ENCODE data around the gene TOM1L1.
"Not testable (repeated sequence)": the region's sequence is repeated elsewhere in the genome, so short reads cannot be mapped to it uniquely, and the experiment has no call there.

Gene TOM1L1, protein sequence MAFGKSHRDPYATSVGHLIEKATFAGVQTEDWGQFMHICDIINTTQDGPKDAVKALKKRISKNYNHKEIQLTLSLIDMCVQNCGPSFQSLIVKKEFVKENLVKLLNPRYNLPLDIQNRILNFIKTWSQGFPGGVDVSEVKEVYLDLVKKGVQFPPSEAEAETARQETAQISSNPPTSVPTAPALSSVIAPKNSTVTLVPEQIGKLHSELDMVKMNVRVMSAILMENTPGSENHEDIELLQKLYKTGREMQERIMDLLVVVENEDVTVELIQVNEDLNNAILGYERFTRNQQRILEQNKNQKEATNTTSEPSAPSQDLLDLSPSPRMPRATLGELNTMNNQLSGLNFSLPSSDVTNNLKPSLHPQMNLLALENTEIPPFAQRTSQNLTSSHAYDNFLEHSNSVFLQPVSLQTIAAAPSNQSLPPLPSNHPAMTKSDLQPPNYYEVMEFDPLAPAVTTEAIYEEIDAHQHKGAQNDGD

DNA sequence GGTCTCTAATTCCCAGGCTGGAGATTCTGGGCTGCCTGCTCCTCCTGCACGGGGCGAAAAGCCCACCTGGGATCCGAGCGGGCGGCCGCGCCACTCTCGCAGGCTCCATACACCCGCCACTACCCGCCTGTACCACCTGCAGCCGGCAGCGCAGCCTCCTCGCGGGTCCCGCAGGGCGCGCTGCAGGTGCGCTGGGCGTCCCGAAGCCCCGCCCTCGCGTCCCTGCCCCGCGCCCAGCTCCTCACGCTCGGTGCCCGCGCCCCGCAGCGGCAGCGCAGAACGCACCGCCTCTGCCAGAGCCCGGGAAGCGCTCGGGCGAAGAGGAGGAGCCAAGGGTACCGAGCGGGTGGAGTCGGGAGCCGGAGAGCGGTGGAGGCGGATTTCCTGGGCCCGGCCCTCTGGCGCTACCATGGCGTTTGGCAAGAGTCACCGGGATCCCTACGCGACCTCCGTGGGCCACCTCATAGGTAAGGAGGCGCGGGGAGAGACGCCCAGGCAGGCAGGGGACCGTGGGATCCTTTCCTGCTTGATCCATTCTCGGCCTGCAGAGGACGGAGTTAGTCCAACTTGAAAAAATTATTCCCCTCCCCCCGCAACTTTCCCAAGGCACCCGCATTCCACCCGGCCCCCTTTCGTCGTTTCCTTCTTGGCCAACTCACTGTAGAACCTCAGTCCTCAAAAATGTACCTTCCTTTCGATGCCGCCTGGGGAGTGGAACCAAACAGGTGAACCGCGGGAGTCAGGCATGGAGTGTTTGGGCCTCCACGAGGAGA, at the start of gene TOM1L1:
TOM1L1 (plus strand) TSS at position 396 of the 773 bp plus-strand sequence; CDS start at position 410, 14 bp downstream.
- DNase-seq = no peak

DNA sequence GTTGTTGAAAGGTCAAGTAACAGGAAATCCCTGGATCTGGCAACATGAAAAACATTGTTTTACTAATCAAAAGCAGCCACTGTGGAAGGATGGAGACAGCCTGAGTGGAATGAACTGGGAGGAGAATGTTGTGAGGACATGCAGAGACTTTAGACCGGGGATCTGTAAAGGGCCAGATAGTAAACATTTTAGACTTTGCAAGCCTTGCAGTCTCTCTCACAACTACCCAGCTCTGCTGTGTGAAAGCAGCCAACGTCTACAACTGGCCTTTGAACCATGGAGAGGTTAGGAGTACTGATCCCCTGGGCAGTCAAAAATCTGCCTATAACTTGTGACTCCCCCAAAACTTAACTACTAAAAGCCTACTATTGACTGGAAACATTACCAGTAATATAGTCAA, 41.5 kb upstream of the TOM1L1 start:
- DNase-seq = no peak

DNA sequence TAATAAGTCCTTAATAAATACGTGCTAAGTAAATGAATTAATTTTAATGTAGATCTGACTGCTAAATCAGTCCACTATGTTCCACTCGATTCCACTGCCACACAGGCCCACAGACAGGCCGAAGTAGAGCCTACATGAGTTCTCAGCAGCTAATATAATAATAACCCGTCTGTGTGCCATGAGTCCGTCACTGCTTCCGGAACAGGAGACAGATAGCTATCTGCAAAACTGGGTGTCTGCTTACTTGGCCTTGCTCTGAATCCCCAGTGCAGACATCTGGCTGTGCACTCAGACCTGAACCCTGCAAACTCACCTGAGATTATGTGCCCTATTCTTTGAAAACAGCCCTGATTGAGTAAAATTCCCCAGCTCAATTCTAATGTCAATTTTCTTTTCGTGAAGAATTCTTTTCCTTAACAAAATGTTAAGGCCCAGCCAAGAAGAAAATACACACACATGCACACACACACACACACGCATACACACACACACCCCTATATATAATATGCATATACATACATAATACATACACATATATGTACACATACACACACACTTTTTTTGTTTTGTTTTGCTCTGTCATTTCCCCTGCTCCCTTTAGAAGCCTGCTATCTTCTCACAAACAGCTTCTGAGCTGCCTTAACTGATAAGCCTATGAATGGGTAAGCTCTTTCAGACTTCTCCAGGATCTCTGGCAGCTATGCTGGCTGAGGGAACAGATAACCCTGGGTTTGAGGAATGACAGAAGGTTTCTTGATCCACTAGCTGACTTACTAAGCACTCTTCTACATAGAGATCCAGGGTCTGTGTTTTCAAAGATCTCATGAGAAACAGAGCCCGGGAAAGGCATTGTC, 39.8 kb upstream of the TOM1L1 start:
- DNase-seq = no peak

DNA sequence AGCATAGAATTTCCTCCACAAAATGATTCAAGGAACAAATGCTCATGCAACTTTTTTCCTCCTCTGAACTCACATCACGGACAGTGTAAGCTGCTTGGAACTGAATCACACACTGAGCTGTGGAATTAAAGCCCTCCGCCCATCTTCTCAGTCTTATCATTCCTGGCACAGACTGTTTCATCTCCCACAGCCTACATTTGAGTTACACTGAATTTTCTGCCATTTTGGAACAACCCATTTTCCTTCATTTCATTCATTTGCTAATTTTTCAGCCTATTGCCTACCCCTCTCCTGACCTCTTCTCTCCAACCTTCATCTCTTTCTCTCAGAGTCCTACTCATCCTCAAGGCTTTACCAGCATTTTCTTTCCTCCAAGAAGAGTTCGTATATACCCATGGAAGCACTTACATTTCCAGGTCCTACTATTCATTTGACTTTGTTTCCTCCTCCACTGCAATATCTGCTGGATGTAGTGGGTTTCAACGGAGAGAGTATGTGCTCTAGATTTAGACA, 39.1 kb upstream of the TOM1L1 start:
- DNase-seq = no peak

DNA sequence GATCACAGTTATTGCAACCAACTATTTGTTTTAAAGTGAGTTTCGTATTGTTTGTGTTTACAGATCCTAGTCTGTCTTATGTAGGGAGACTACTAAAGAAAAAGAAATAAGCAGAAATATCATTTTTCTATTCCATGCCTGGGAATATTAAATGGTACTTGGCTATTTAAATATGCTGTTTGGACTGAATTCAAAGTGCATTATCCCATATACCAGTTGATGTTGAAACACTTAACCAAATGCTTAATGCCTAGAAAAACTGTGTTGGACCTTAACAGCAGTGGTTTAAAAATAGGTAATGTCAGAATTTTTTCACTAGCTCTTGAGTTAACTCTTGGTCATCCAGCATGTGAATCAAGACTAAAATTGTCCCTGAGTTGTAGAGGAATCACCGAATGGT, 37.5 kb upstream of the TOM1L1 start:
- DNase-seq = no peak

DNA sequence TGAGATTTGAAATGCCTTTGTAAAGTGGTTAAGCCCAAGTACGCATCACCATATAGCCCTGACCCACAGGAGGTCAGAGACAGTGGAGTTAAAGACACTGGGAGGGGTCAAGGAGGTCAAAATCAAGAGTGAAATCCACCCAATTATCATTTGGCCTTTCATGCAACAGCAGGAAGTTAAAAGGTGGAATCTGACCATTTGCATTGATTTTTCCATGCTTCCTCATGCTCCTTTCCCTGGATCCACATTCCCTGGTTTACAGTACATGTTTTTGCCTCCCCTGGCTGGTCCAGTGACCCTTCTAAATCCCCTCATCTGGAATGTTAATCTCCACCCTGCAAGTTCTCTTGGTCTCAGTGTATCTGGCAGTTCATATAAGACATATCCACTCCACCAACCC, 36.6 kb upstream of the TOM1L1 start:
- no peak for DNase-seq

DNA sequence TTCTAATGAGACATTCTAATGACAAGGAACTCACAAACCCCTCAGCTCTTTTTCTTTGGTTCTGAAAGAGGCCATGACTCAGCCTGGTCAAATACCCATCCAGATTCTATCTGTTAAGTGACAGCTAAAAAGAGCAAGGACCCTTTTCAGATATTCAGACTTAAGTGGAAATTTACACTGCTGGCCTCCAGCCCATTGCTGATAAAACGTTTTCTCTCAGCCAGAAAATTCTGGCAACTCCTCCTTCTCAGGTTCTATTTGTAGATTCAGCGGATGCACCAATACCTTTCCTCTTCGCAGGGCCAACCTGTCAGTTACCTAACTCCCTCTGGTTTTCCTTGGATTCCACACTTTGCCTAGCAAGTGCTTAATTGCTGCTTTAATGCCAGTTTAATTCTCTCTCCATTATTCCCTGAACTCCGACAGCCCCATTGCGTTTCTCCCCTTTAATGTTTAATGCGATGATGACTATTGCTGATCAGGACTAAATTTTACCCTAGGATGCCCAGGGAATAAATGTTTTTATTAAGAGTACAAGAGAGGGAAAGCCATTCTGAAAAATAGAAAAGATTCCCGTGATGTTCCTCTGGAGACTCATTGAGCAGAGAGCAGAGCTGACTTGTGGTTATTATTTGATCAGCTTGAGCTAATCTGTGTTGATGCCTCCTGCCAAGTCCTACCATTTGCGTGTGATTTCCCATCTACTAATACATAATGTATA, 35.9 kb upstream of the TOM1L1 start:
- DNase-seq = no peak

DNA sequence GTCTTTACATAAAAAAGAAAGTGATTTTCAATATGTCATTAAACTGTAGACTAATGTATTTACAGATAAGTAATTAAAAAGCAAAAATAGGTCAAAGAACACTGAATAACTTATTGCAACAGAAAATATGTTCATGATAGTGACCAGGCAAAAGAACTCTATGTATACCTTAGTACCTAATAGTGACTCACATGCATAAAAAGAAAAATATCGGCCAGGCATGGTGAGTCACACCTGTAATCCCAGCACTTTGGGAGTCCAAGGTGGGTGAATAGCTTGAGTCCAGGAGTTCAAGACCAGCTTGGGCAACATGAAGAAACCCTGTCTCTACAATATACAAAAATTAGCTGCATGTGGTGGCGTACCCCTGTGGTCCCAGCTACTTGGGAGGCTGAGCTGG, 33.0 kb upstream of the TOM1L1 start:
- no peak for DNase-seq

DNA sequence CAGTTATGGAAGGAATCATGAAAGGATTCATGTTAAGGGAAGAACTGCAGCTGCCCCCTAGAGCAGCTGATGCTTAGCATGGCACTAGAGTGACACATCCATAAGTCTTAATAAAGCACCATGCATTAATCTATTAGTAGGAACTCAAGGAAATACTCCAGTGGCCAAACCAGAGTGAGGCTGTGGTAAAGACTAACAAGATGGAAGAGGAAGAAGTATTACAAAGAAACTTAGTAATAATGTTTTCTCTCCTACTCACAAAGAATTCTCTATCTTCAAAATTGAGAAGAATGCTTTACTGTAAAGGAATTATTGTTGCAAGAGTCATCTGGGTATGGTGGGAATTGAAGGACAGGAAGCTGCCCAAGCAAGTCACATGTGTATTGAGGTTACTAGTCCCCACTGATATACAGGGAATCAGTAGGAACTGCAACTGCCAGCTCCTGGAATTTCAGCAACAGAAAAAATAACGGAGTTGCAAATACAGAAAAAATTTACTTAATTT, 29.9 kb upstream of the TOM1L1 start:
- no peak for DNase-seq

DNA sequence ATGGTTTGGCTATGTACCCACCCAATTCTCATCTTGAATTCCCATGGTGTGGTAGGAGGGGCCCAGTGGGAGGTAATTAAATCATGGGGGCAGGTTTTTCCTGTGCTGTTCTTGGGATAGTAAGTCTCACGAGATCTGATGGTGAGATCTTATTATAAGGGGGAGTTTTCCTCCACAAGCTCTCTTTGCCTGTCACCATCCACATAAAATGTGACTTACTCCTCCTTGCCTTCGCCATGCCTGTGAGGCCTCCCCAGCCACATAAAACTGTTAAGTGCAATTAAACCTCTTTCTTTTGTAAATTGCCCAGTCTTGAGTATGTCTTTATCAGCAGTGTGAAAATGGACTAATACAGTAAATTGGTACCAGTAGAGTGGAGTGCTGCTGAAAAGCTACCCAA, 24.7 kb upstream of the TOM1L1 start:
- not testable (repeated sequence) for DNase-seq

DNA sequence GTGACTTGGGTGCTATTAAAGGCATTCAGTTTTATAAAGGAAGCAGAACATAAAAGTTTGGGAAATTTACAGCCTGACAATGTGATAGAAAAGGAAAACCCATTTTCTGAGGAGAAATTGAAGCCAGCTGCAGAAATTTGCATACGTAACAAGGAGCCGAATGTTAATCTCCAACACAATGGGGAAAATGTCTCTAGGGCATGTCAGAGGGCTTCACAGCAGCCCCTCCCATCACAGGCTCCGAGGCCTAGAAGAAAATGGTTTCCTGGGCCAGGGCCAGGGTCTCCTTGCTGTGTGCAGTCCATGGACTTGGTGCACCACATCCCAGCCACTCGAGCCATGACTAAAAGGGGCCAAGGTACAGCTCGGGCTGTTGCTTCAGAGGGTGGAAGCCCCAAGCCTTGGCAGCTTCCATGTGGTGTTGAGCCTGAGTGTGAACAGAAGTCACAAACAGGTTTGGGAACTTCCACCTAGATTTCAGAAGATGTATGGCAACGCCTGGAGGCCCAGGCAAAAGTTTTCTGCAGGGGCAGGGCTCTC, 23.9 kb upstream of the TOM1L1 start:
- no peak for DNase-seq

DNA sequence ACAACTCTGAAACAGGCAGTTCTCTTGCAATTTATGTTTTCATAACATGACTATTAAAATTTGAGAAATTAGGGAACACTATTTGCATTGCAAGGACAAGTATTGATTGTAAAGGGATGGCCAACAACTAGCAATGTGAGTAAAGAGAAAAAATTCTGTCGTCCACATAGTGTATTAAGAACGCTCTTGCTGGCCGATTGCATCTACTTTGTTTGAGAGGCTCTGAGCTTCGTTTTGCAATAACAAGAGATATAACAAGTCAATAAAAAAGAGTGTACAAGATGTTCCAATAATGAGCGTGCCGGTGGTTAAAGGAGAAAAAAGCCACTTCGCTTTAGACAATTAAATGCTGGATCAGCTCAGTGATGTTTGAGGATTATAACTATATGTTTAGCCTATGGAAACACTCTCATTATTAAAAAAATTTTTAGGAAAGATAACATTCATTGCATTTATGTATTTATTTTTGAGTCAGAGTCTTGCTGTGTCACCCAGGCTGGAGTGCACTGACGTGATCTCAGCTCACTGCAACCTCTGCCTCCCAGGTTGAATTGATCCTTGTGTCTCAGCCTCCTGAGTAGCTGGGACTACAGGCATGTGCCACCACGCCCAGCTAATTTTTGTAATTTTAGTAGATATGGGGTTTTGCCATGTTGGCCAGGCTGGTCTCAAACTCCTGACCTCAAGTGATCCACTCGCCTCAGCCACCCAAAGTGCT, 19.2 kb upstream of the TOM1L1 start:
- DNase-seq = no peak

DNA sequence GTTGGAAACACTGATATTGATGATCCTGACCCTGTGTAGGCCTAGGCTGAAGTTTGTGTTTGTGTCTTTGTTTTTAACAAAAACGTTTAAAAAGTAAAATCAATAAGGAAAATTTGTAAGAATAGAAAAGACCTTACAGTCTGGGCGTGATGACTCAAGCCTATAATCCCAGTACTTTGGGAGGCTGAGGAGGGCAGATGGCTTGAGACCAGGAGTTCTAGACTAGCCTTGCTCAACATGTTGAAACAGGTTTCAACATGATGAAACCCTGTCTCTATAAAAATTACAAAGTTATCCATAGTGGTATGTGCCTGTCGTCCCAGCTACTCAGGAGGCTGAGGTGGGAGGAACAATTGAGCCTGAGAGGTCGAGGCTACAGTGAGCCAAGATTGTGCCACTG, 18.3 kb upstream of the TOM1L1 start:
- no peak for DNase-seq

DNA sequence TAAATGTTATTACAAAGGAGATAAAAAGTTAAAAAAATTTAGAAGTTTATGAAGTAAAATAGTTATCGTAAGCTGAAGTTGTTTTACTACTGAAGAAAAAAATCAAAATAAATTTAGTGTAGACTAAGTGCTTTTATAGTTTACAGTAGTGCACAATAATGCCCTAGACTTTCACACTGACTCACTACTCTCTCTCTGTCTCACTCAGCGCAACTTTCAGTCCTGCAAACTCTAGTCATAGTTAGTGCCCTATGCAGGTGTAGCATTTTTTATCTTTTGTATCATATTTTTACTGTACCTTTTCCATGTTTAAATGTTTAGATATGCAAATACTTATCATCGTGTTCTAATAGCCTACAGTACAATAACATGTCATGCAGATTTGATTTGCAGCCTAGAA, 17.7 kb upstream of the TOM1L1 start:
- no peak for DNase-seq

DNA sequence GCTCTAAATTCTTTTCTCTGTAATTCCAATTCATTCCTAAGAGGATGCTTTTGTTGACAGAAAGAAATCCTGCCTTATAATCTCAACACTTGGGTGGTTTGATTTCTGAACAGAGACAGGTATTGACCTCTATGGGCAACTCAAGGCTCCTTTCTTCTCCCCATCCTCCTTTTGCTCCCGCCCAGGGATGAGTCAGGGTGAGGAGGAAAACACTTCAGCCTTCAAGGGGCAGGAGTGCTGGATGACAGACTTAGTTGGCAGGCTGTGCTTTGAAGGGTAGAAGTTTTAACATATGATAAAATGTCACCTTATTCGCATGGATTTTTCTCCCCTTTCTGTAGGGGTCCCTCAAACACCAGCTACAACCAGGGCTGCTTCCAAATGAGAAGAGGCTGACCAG, 16.7 kb upstream of the TOM1L1 start:
- DNase-seq = no peak

DNA sequence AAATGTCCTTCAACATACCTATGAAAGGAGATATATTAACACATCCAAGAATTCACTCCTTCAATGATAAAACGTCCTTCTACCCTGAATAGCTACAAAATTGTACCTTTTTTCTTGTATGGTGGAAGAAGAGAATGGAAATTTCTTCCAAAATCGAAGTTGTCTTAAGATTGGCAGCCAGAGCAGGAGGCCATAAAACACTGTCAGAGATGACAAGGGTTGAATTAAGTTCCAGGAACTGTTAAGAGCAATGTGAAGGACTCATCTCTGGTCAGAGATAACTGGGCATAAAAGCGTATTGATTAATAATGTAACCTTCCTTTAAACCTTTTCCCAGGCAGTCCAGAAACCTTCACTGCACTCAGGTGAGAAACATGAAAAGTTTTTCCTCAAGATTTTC, 12.9 kb upstream of the TOM1L1 start:
- DNase-seq = no peak

DNA sequence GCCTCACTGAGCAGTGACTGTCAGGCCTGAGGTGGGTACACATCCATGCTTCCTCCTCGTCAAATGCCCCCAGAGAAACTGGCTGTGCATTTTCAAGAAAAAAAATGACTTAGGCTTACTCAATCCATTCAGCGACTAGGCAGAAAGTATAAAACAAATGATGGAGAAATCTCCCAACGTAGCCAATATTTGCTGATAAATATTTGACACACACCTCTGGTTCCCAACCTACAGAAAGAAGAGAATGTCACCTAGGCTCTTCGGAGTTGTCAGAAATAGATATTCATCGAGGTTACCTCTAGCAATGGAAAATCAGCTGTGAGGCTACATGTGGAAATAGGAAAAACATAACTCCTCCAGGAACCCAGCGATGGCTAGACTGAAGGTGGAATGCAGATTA, 12.4 kb upstream of the TOM1L1 start:
- no peak for DNase-seq

DNA sequence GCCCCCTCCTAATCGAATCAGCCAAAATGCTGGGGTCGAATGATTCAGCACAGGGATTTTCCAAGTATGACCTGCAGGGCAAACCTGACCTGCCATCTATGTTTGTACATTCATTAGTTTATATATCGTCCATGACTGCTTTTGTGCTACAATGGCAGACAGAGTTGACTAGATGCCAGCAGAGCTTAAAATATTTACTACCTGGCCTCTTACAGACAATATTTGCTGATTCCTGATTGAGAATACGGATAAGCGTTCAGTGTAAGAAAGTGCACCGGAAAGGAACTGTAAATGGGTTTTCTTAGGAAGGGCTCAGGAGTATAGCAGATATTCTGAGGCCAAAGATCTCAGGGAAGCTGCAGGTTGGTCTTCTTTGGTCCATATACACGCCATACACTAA, 11.7 kb upstream of the TOM1L1 start:
- no peak for DNase-seq

DNA sequence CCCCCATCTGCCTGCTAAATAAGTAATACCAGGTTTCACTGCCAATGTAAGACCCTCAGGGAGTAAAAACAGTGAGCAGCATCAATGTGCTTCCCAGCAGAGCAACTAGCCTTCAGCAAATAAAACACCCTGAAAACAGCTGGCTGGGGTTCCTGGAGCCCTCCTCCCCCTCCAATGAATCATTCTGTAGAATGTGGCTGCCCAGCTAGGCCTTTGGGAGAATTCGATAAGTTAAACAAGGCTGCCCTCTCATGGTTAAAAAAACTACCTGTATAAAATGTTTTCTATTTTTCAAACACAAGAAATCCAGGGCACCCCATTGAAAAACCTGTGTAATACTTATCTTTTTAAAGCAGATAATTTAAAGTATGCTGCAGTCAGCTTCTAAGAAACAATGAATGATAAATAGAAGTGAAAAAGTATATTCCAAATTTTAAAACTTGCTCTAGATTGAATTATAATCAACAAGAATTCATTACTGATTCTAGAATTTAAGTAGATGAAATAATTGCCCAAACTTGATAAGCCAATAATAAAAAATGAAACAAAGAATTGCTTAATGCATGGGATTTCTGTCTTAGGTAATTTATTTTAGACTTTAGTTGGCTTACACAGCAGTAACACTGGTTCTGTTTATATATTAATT, 9.4 kb upstream of the TOM1L1 start:
- no peak for DNase-seq

DNA sequence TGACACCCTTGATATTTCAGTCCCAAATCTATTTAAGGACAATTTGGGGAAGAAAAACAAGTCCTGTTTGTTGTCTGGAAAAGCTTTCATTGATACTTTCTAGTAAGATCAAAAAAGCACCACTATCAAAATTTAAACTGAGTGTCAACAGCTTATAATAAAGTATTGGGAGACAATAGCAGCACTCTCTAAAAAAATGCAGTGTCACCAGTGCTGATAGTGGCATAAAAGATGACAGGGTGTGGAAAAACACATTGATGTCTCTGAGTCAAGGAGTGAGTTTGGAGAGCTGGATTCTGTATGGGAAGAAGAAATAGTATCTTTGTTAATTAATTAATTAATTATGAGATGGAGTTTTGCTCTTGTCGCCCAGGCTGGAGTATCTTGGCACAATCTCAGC, 8.3 kb upstream of the TOM1L1 start:
- DNase-seq = no peak

DNA sequence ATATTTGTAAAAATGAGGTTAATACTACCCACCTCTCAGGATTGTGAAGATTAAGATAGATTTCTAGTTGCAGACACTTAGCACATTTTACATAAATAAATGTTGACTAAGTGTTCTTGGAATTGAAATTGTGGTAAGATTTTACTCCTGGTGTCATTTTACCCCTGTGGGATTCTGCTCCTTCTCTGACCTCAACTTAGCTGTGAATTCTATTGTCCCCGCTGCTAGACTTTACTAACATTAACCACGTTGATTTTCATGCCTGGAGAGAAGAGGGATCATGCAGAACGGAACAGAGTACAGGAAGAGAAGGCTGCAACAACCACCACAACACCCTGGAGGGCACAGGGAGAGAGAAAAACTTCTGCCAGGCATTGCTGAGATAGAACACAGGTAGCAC, 2.1 kb upstream of the TOM1L1 start:
- DNase-seq = no peak
